PFSK-1 (cell line): ENCODE data around the gene GLTP.

Experiments
- POLR2AphosphoS5 ChIP-seq: IDR thresholded peaks from 2 replicates; pipeline ENCODE4 v1.6.1; 2012; ENCODE audit warnings: low read depth, mild to moderate bottlenecking, control low read depth, low read length, moderate library complexity
- TF ChIP-seq, protein P1 (sequence below), 2 experiments: IDR thresholded peaks; 2 replicates each; pipeline versions ENCODE4 v1.6.1 to v1.8.0; 2011 to 2012; ENCODE audit warnings: low read depth in 2 of 2, low read length in 2 of 2, control low read depth in 1 of 2, inconsistent platforms in 1 of 2, mild to moderate bottlenecking in 1 of 2, moderate library complexity in 1 of 2; ENCODE audit not compliant: insufficient read depth in 1 of 2

- TF ChIP-seq, protein P1, sequence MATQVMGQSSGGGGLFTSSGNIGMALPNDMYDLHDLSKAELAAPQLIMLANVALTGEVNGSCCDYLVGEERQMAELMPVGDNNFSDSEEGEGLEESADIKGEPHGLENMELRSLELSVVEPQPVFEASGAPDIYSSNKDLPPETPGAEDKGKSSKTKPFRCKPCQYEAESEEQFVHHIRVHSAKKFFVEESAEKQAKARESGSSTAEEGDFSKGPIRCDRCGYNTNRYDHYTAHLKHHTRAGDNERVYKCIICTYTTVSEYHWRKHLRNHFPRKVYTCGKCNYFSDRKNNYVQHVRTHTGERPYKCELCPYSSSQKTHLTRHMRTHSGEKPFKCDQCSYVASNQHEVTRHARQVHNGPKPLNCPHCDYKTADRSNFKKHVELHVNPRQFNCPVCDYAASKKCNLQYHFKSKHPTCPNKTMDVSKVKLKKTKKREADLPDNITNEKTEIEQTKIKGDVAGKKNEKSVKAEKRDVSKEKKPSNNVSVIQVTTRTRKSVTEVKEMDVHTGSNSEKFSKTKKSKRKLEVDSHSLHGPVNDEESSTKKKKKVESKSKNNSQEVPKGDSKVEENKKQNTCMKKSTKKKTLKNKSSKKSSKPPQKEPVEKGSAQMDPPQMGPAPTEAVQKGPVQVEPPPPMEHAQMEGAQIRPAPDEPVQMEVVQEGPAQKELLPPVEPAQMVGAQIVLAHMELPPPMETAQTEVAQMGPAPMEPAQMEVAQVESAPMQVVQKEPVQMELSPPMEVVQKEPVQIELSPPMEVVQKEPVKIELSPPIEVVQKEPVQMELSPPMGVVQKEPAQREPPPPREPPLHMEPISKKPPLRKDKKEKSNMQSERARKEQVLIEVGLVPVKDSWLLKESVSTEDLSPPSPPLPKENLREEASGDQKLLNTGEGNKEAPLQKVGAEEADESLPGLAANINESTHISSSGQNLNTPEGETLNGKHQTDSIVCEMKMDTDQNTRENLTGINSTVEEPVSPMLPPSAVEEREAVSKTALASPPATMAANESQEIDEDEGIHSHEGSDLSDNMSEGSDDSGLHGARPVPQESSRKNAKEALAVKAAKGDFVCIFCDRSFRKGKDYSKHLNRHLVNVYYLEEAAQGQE (IDR thresholded peaks at IDR 0.05; ENCODE audit: insufficient read depth in 1 of 2, low read depth in 2 of 2, low read length in 2 of 2), result no peak
- no peak for TF ChIP-seq POLR2AphosphoS5
Observed at GRCh38 chr12:109845824-109846205, 34.5 kb downstream of the GLTP start.
